ENCODE results near the gene PPP2R3A. TPM values are rescaled to one million over a fixed set of nuclear protein-coding genes. Genes with fewer than 3 reads are reported as not detected.
A peak's percentile ranks its signal among the peaks of the same experiment; 100 is the strongest.

The PPP2R3A gene
- total RNA-seq, 1 donor from 2014 or later = 25.9 TPM

- DNase-seq (ENCODE audit: low read depth) = no peak
- H3K4me3 ChIP-seq (ENCODE audit: low read depth, low read length) = no peak overlapping the region
- no peak for TF ChIP-seq CTCF (conservative IDR thresholded peaks at IDR 0.05; ENCODE audit: low read depth, low read length)
Observed at GRCh38 chr3:135994708-135995337, 29.3 kb downstream of the PPP2R3A start.

GRCh38 chr3:135995766-135996165 is 30.2 kb downstream of the PPP2R3A start:
- no peak overlapping the region for H3K4me3 ChIP-seq (ENCODE audit: low read depth, low read length)
- TF ChIP-seq CTCF (conservative IDR thresholded peaks at IDR 0.05; ENCODE audit: low read depth, low read length) = no peak
- no peak for DNase-seq (ENCODE audit: low read depth)

GRCh38 chr3:135997554-135998320 is 32.2 kb downstream of the PPP2R3A start:
- no peak overlapping the region for H3K4me3 ChIP-seq (ENCODE audit: low read depth, low read length)
- no peak for DNase-seq (ENCODE audit: low read depth)
- no peak for TF ChIP-seq CTCF (conservative IDR thresholded peaks at IDR 0.05; ENCODE audit: low read depth, low read length)

GRCh38 chr3:136008221-136008620 is 42.7 kb downstream of the PPP2R3A start:
- no peak overlapping the region for H3K4me3 ChIP-seq (ENCODE audit: low read depth, low read length)
- no peak for TF ChIP-seq CTCF (conservative IDR thresholded peaks at IDR 0.05; ENCODE audit: low read depth, low read length)
- DNase-seq (ENCODE audit: low read depth) = no peak

- no peak for DNase-seq (ENCODE audit: low read depth)
- no peak overlapping the region for H3K4me3 ChIP-seq (ENCODE audit: low read depth, low read length)
- TF ChIP-seq CTCF (conservative IDR thresholded peaks at IDR 0.05; ENCODE audit: low read depth, low read length) = peak; percentile 9
Observed at GRCh38 chr3:136008732-136009470, 43.4 kb downstream of the PPP2R3A start.

GRCh38 chr3:136018876-136019275 is 53.3 kb downstream of the PPP2R3A start:
- no peak overlapping the region for H3K4me3 ChIP-seq (ENCODE audit: low read depth, low read length)
- DNase-seq (ENCODE audit: low read depth) = no peak
- TF ChIP-seq CTCF (conservative IDR thresholded peaks at IDR 0.05; ENCODE audit: low read depth, low read length) = no peak
